ENCODE results near the gene CALHM3. TPM values are rescaled to one million over a fixed set of nuclear protein-coding genes. Genes with fewer than 3 reads are reported as not detected.
"Not testable (repeated sequence)": the region's sequence is repeated elsewhere in the genome, so short reads cannot be mapped to it uniquely, and the experiment has no call there.

The CALHM3 gene
- total RNA-seq, 1 experiment from 2014 or later, result not detected

GRCh38 chr10:103487410-103487708 lies 8.3 kb upstream of the CALHM3 start:
- H3K9me3 Mint-ChIP-seq (ENCODE audit: unreplicated experiment), result no peaks in the 10 kb centered on the region
- no peak for DNase-seq (ENCODE audit: unreplicated experiment)
- peaks cover 17% of the 10 kb centered on the region for H3K4me1 Mint-ChIP-seq (ENCODE audit: insufficient read depth, unreplicated experiment)
- H3K4me3 Mint-ChIP-seq (ENCODE audit: unreplicated experiment), result no peak overlapping the region
- ChIA-PET CTCF (interaction anchor here (3.1 kb wide), 1 partner anchor 71 kb away, joined by 48 read pairs; no protein-coding TSS in a partner anchor), POLR2A (no interaction called here)
- no peaks in the 10 kb centered on the region for H3K27me3 Mint-ChIP-seq (ENCODE audit: insufficient read depth, unreplicated experiment)
- no peaks in the 10 kb centered on the region for H3K36me3 Mint-ChIP-seq (ENCODE audit: insufficient read depth, unreplicated experiment)
- no TSS peak for BruUV-seq (replicated peaks)
- intact Hi-C loops (cut with micrococcal nuclease), result loop anchor here (5.0 to 10.0 kb wide), 2 partner anchors 423 to 570 kb away; partner anchors contain the start of gene CNNM2
- no peak for TF ChIP-seq CTCF (IDR thresholded peaks at IDR 0.05; ENCODE audit: unreplicated experiment)
- H3K27ac Mint-ChIP-seq (ENCODE audit: low read depth, unreplicated experiment), result no peak overlapping the region

GRCh38 chr10:103486635-103487409 lies 7.8 kb upstream of the CALHM3 start:
- H3K9me3 Mint-ChIP-seq (ENCODE audit: unreplicated experiment); BruUV-seq (replicated peaks); H3K36me3 Mint-ChIP-seq (ENCODE audit: insufficient read depth, unreplicated experiment); H3K27ac Mint-ChIP-seq (ENCODE audit: low read depth, unreplicated experiment); DNase-seq (ENCODE audit: unreplicated experiment); H3K27me3 Mint-ChIP-seq (ENCODE audit: insufficient read depth, unreplicated experiment); H3K4me3 Mint-ChIP-seq (ENCODE audit: unreplicated experiment): not testable (repeated sequence)
- ChIA-PET POLR2A (interaction anchor here (1.8 kb wide), 1 partner anchor 36 kb away, joined by 7 read pairs; no protein-coding TSS in a partner anchor), CTCF (interaction anchor here (0.5 to 3.1 kb wide), 9 partner anchors 12 to 217 kb away, joined by 3 to 48 read pairs (median 7); no protein-coding TSS in a partner anchor)
- peaks cover 12% of the 10 kb centered on the region for H3K4me1 Mint-ChIP-seq (ENCODE audit: insufficient read depth, unreplicated experiment)
- intact Hi-C loops (cut with micrococcal nuclease), result loop anchor here (5.0 to 10.0 kb wide), 2 partner anchors 422 to 570 kb away; partner anchors contain the start of gene CNNM2

GRCh38 chr10:103481974-103482531 lies 3.0 kb upstream of the CALHM3 start:
- Mint-ChIP-seq H3K27ac (ENCODE audit: low read depth, unreplicated experiment) (no peak overlapping the region), H3K4me3 (ENCODE audit: unreplicated experiment) (no peak overlapping the region), H3K4me1 (ENCODE audit: insufficient read depth, unreplicated experiment) (peaks cover 9% of the 10 kb centered on the region), H3K27me3 (ENCODE audit: insufficient read depth, unreplicated experiment) (no peaks in the 10 kb centered on the region), H3K9me3 (ENCODE audit: unreplicated experiment) (no peaks in the 10 kb centered on the region), H3K36me3 (ENCODE audit: insufficient read depth, unreplicated experiment) (no peaks in the 10 kb centered on the region)
- intact Hi-C loops (cut with micrococcal nuclease), result loop anchor here (5.0 to 10.0 kb wide), 3 partner anchors 35 to 645 kb away; partner anchors contain the start of gene CYP17A1
- TF ChIP-seq CTCF (IDR thresholded peaks at IDR 0.05; ENCODE audit: unreplicated experiment), result peak; percentile 46
- BruUV-seq (replicated peaks), result no TSS peak
- DNase-seq (ENCODE audit: unreplicated experiment), result peak; percentile 78
- POLR2A ChIA-PET, result no interaction called here
- CTCF ChIA-PET, result interaction anchor here (1.7 kb wide), 1 partner anchor 65 kb away, joined by 16 read pairs; no protein-coding TSS in a partner anchor

- intact Hi-C loops (cut with micrococcal nuclease), result loop anchor here (5.0 to 10.0 kb wide), 3 partner anchors 33 to 643 kb away; partner anchors contain the start of gene CYP17A1
- CTCF ChIA-PET, result interaction anchor here (0.6 to 1.6 kb wide), 6 partner anchors 9 to 116 kb away, joined by 3 to 10 read pairs (median 4); no protein-coding TSS in a partner anchor
- POLR2A ChIA-PET, result interaction anchor here (0.7 kb wide), 2 partner anchors 10 to 751 kb away, joined by 3 read pairs; no protein-coding TSS in a partner anchor
- peaks cover 9% of the 10 kb centered on the region for H3K4me1 Mint-ChIP-seq (ENCODE audit: insufficient read depth, unreplicated experiment)
- no peaks in the 10 kb centered on the region for H3K9me3 Mint-ChIP-seq (ENCODE audit: unreplicated experiment)
- TF ChIP-seq CTCF (IDR thresholded peaks at IDR 0.05; ENCODE audit: unreplicated experiment), result no peak
- peak; percentile 26 for DNase-seq (ENCODE audit: unreplicated experiment)
- BruUV-seq (replicated peaks), result no TSS peak
- H3K27ac Mint-ChIP-seq (ENCODE audit: low read depth, unreplicated experiment), result no peak overlapping the region
- no peaks in the 10 kb centered on the region for H3K36me3 Mint-ChIP-seq (ENCODE audit: insufficient read depth, unreplicated experiment)
- no peak overlapping the region for H3K4me3 Mint-ChIP-seq (ENCODE audit: unreplicated experiment)
- H3K27me3 Mint-ChIP-seq (ENCODE audit: insufficient read depth, unreplicated experiment), result no peaks in the 10 kb centered on the region
These were observed 1.5 kb upstream of the CALHM3 start for GRCh38 chr10:103480521-103480920.

Data from MCF 10A (cell line).